Ovary (tissue), 9 donors: ENCODE data around the gene ADAMTS14. TPM values are rescaled to one million over a fixed set of nuclear protein-coding genes. Genes with fewer than 3 reads are reported as not detected.

Source experiments
- DNase-seq, 5 donors: peaks; one replicate each; pipeline ENCODE4 v3.0.0-alpha.2; 2019 to 2020
- H3K27ac ChIP-seq, 2 donors: fragments of 200-600 bp; one replicate each; pipeline versions ENCODE4 v1.5.1 to v1.8.0; 2019 to 2022
- H3K27me3 ChIP-seq: fragments of 200-600 bp; one replicate; pipeline ENCODE4 v1.8.0; 2022
- H3K36me3 ChIP-seq: fragments of 200-600 bp; sonication (generic); one replicate; pipeline ENCODE4 v1.5.1; 2019
- H3K4me1 ChIP-seq: one replicate; pipeline ENCODE4 v1.8.1; 2013; ENCODE audit warnings: mild to moderate bottlenecking, moderate library complexity; ENCODE audit not compliant: insufficient read depth
- H3K4me3 ChIP-seq: fragments of 200-600 bp; sonication (generic); one replicate; pipeline ENCODE4 v1.5.1; 2017
- H3K9me3 ChIP-seq, 2 donors: fragments of 200-600 bp in 1 of 2; sonication (generic) in 1 of 2; one replicate each; pipeline versions ENCODE4 v1.5.1 to v1.8.1; 2013 to 2019; ENCODE audit warnings: mild to moderate bottlenecking in 1 of 2, moderate library complexity in 1 of 2
- EP300 ChIP-seq: sonication (generic); formaldehyde crosslinking; IDR thresholded peaks from one replicate; pipeline ENCODE4 v1.6.1; 2017; ENCODE audit warnings: antibody characterized with exemption
- POLR2A ChIP-seq: fragments of 450-650 bp; IDR thresholded peaks from one replicate; pipeline ENCODE4 v1.6.1; 2017; ENCODE audit warnings: antibody characterized with exemption, mild to moderate bottlenecking, moderate library complexity
- WGBS, 3 donors: extraction: QIAGEN DNeasy Blood & Tissue Kit in 1 of 3; methylation state at CpG; one replicate each; pipeline versions ENCODE4 v1.1.5 to v1.1.7; 2013 to 2017; 5-methylcytosine and 5-hydroxymethylcytosine counted together
- intact Hi-C, 4 donors: fragments of 100-400 bp; cut with DNase I; formaldehyde crosslinking; loops; one replicate each; pipeline versions ENCODE4 v1.11.0 to v1.15.1; 2022 to 2023
- polyA plus RNA-seq, 2 donors: library from polyadenylated mRNA; stranded (reverse); fragments of 200-250 nt in 1 of 2; fragments of 350-450 nt in 1 of 2; fragmentation: Illumina TruSeq in 1 of 2; extraction: RNeasy Lipid Tissue Mini Kit (QIAGEN cat#74804) in 1 of 2; gene quantifications; one replicate each; pipeline ENCODE4 v1.2.3, GENCODE V29; 2013 to 2014
- total RNA-seq, 7 donors: library from RNA; depleted of rRNA in 2 of 7; stranded (reverse); fragments of >200 nt in 2 of 7; fragmentation: NEBNext Ultra II Directional in 3 of 7; extraction: Animal tissue kit (Norgen Biotek cat#: 25700) in 3 of 7; gene quantifications; one replicate each; pipeline versions ENCODE4 v1.1.0 to v1.2.4, GENCODE V29; 2016 to 2023
- TF ChIP-seq, protein P1 (sequence below), 3 donors: fragments of 450-650 bp in 2 of 3; fragments of 200-600 bp in 1 of 3; IDR thresholded peaks; one replicate each; pipeline versions ENCODE4 v1.5.1 to v1.8.0; 2016 to 2022; ENCODE audit warnings: antibody characterized with exemption in 3 of 3, mild to moderate bottlenecking in 1 of 3
- donor health status: DM: no; HTN: no; CAD: no; lungs with moderate emphysema.
- donor health status: DM: no; HTN: no; CAD: no.
- donor health status: Bipolar disorder and iron deficiency.
- donor health status: DM: yes; HTN: yes; CAD: no.
- donor health status: DM: no; HTN: no; CAD: no.
- donor health status: DM: yes; HTN: yes; CAD: no.

The ADAMTS14 gene
- total and polyA plus RNA-seq, 9 donors: 0.07 to 0.75 (median 0.14) TPM; not detected in 3

GRCh38 chr10:70714951-70715350 lies 42.6 kb downstream of the ADAMTS14 start:
- Histone ChIP-seq H3K4me3 (no peak overlapping the region), H3K27me3 (no peaks in the 10 kb centered on the region), H3K36me3 (no peaks in the 10 kb centered on the region), H3K27ac (no peak overlapping the region), H3K9me3 (no peaks in the 10 kb centered on the region), H3K4me1 (no peaks in the 10 kb centered on the region)
- DNase-seq: no peak
- whole genome bisulfite sequencing, 3 donors: 84 to 91% (median 84%) methylated on average over 2 of the region's 2 CpGs
- TF ChIP-seq POLR2A (no peak), EP300 (no peak)
- TF ChIP-seq, protein P1, sequence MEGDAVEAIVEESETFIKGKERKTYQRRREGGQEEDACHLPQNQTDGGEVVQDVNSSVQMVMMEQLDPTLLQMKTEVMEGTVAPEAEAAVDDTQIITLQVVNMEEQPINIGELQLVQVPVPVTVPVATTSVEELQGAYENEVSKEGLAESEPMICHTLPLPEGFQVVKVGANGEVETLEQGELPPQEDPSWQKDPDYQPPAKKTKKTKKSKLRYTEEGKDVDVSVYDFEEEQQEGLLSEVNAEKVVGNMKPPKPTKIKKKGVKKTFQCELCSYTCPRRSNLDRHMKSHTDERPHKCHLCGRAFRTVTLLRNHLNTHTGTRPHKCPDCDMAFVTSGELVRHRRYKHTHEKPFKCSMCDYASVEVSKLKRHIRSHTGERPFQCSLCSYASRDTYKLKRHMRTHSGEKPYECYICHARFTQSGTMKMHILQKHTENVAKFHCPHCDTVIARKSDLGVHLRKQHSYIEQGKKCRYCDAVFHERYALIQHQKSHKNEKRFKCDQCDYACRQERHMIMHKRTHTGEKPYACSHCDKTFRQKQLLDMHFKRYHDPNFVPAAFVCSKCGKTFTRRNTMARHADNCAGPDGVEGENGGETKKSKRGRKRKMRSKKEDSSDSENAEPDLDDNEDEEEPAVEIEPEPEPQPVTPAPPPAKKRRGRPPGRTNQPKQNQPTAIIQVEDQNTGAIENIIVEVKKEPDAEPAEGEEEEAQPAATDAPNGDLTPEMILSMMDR (IDR thresholded peaks at IDR 0.05): no peak
- intact Hi-C loops: no loop called here

DNA sequence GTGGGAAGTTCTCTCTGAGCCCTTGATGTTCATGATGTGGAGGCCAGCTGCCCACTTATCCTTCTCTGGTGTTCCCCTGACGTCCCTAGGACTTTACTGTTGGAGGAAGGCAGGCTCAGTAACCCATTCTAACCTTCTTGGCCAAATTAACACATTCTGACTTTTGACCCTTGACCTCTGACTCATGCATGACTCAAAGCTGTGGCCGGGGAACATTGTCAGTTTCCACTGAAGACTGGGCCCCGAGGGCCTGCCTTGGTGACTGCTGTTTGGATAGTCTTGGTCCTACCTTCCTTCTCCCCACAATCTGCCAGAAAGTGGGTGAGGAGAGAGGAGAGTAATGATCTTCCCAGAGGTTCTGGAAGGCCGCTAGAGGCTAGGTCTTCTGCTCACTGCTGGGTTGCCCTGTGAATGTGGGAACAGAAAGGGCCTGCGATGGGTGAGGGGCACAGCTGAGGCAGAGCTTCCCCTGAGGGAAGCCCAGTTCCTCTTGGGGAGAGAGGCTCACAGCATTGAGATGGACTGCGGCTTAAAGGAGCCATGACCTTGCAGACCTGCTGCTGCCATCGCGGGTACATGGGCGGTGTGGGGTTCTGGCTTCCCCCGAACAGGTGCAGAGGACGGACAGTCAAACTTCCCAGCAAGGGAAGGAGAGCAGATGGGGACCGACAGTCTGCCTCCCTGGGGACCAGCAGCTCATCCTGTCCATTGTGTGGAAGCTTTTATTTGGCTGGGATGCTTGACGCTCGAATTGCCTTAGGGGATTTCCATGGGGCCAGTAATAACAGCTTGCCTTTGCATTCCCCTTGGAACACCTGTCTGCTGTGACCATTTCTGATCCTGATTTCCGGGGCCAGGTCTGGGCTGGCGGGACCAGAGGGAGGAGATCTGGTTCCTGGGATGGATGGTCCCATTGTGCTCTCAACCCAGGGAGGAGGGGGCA lies 43.8 kb downstream of the ADAMTS14 start:
- Histone ChIP-seq H3K36me3 (no peaks in the 10 kb centered on the region), H3K4me1 (no peaks in the 10 kb centered on the region), H3K27ac (no peak overlapping the region), H3K9me3 (no peaks in the 10 kb centered on the region), H3K27me3 (no peaks in the 10 kb centered on the region), H3K4me3 (no peak overlapping the region)
- no peak for TF ChIP-seq POLR2A
- DNase-seq: no peak
- WGBS, 3 donors: 82 to 83% (median 82%) methylated on average over 16 of the region's 16 CpGs
- intact Hi-C loops: no loop called here

- TF ChIP-seq EP300 (no peak), POLR2A (no peak)
- TF ChIP-seq, protein P1 (IDR thresholded peaks at IDR 0.05): no peak
- DNase-seq: no peak
- H3K9me3 ChIP-seq: no peaks in the 10 kb centered on the region
- no peaks in the 10 kb centered on the region for H3K4me1 ChIP-seq
- WGBS, 3 donors: 81 to 92% (median 89%) methylated on average over 4 of the region's 4 CpGs
- intact Hi-C loops: no loop called here
- no peaks in the 10 kb centered on the region for H3K36me3 ChIP-seq
- no peak overlapping the region for H3K27ac ChIP-seq
- no peak overlapping the region for H3K4me3 ChIP-seq
- H3K27me3 ChIP-seq: no peaks in the 10 kb centered on the region
These were observed 50.6 kb downstream of the ADAMTS14 start for GRCh38 chr10:70722820-70723424.

DNA sequence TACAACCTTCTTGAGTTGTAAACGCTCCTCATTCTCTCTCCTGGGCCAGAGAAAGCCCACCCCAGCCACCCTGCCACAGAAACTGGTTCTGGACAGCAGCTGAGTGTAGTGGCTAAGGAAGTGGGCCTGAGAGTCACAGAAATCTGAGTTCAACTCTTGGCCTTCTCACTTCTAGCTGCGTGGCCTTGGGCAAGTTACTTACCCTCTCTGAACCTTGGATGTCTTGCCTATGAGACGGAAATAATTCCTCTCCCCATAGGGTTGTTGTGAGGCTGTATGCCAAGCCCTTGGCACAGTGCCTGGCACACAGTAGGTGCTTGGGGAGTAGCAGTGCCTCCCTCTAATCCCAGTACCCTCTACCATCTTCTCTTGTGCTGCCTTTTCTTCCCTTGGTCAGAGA lies 51.5 kb downstream of the ADAMTS14 start:
- no peak for DNase-seq
- H3K4me3 ChIP-seq: no peak overlapping the region
- intact Hi-C loops: no loop called here
- no peaks in the 10 kb centered on the region for H3K27me3 ChIP-seq
- H3K27ac ChIP-seq: no peak overlapping the region
- H3K9me3 ChIP-seq: no peaks in the 10 kb centered on the region
- H3K36me3 ChIP-seq: no peaks in the 10 kb centered on the region
- WGBS, 3 donors: 82 to 97% (median 93%) methylated on average over 3 of the region's 3 CpGs
- no peaks in the 10 kb centered on the region for H3K4me1 ChIP-seq
- no peak for TF ChIP-seq POLR2A
- TF ChIP-seq, protein P1 (IDR thresholded peaks at IDR 0.05): no peak
